Fibroblast of mammary gland (primary cell): ENCODE data around the gene NFYA.

Experiments
- DNase-seq: peaks from one replicate; pipeline ENCODE4 v3.0.0-alpha.2; 2010; ENCODE audit warnings: low read depth
- H3K4me3 ChIP-seq: 2 replicates; pipeline ENCODE4 v1.5.1; 2011; ENCODE audit warnings: low read depth, mild to moderate bottlenecking, low read length, moderate library complexity; ENCODE audit not compliant: control insufficient read depth
- CTCF ChIP-seq: conservative IDR thresholded peaks from 2 replicates; pipeline ENCODE4 v1.5.1; 2011; ENCODE audit warnings: low read depth, low read length, inconsistent platforms; ENCODE audit not compliant: control insufficient read depth, insufficient read depth

The NFYA gene

DNA sequence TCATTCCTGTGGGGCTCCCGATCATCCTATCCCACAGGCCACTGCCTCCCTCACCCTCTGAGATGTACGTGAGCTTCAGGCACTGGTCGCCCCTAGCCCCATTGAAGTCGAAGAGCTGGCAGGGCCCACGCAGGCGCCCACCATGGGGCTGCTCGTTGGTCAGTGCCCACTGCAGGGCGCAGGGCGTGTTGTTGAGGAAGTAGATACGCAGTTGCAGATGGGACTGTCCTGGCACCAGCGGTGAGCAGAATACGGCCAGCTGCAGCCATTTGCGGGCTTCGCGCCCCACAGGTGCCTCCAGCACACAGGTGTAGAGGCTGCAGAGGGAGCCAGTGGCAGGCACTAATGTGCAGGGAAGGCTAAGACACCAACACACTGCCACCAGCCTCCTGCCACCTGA is 39.9 kb upstream of the NFYA start:
- no peak for TF ChIP-seq CTCF
- no peak overlapping the region for H3K4me3 ChIP-seq
- DNase-seq, result no peak

DNA sequence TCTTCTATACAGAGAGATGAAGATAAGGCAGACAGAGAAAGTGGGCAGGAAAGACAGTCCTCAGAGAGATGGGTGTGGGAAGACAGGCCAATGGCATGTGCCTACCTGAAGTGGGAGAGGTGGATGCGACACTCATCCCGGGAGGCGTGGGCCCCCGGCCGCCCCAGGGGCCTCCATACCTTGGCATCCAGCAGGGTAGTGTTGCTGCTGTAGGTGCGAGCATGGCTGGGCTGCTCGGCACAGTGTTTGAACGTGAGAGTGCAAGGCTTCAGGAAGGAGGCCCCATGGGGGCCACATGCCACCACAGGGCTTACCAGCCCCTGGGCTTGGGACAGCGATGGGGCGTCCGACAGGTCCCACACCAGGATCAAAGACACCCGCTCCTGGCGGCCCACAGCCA is 39.0 kb upstream of the NFYA start:
- no peak for DNase-seq
- no peak overlapping the region for H3K4me3 ChIP-seq
- no peak for TF ChIP-seq CTCF

GRCh38 chr6:41036186-41036585 is 36.6 kb upstream of the NFYA start:
- H3K4me3 ChIP-seq, result no peak overlapping the region
- TF ChIP-seq CTCF, result no peak
- DNase-seq, result no peak

- TF ChIP-seq CTCF, result no peak
- no peak overlapping the region for H3K4me3 ChIP-seq
- no peak for DNase-seq
Measured at GRCh38 chr6:41036601-41037000, 36.2 kb upstream of the NFYA start.

DNA sequence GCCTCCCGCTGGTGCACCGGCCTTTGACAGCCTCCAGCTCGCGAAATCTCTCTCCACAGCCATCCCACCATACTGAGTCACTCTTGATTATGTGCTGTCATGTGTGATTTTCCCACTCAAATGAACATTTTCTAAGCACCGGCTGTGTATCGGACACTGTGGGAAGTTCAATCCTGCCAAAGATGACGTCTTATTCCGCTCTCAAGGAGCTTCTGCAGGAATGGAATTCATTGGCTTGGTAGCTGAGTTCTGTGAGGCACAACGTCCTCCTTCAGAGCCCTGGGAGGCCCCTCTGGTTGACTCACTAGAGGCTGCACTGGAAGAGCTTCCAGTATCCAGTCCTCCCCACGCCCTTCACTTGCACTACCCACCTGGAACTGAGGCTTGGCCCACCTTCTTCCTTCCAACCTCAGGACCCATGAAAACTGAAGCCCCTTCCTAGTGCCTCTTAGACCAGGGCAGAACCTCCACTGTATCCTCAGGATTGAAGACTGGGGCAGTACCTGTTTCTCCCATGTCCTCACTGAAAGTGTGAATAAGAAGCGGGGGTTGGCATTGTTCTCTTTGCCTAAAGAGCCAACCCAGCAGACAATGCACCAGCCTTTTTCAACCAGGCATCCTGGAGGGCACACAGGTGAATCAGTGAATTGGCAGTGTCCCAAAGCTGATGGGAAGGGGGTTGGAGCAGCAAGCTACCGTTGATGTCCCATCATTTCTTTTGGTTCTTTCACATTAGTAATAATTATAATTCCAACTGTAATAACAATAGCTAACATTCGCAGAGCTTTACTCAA is 35.5 kb upstream of the NFYA start:
- DNase-seq, result peak; percentile 52
- no peak overlapping the region for H3K4me3 ChIP-seq
- no peak for TF ChIP-seq CTCF

DNA sequence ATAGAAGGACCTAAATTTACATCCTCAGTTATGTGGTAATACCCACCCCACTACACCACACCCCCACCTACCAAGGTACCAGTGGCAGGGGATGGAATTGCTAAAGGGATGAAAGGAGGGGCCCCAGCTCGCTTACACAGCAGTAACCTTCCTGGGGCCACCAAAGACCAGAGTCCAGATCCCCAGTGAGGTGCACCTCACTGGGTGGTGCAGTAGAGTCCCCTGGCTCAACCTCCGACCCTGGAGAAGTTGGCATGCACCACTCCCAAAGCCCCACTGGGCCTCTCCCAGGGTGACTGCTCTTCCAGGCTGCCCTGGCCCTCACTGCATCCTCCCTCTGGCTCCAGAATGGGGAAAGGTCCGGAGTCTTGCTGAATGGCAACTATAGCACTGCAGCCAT is 34.6 kb upstream of the NFYA start:
- DNase-seq, result no peak
- H3K4me3 ChIP-seq, result no peak overlapping the region
- TF ChIP-seq CTCF, result no peak
